Measurements from ENCODE around the gene LDLRAP1.

- TF ChIP-seq POLR2A (IDR thresholded peaks at IDR 0.05; ENCODE audit: low read depth, low read length) (no peak), TAF1 (IDR thresholded peaks at IDR 0.05; ENCODE audit: low read depth, low read length) (no peak), POLR2AphosphoS5 (IDR thresholded peaks at IDR 0.05; ENCODE audit: low read depth, low read length) (no peak), POU2F2 (IDR thresholded peaks at IDR 0.05; ENCODE audit: low read depth, low read length) (no peak), PAX5 (IDR thresholded peaks at IDR 0.05; ENCODE audit: insufficient read depth, low read length, severe bottlenecking) (no peak), SPI1 (IDR thresholded peaks at IDR 0.05; ENCODE audit: low read depth, low read length) (no peak)
These were observed 10.4 kb upstream of the LDLRAP1 start for GRCh38 chr1:25532970-25533369.

All from GM12891 (cell line).